Right forelimb (tissue), 1 donor: ENCODE data around the gene PRSS3.
"Not testable (repeated sequence)": the region's sequence is repeated elsewhere in the genome, so short reads cannot be mapped to it uniquely, and the experiment has no call there.

Source experiments
- DNase-seq: peaks from one replicate; pipeline ENCODE4 v3.0.0-alpha.2; 2018

PRSS3 gene

GRCh38 chr9:33818847-33819500 is 23.6 kb downstream of the PRSS3 start:
- DNase-seq: no peak

- no peak for DNase-seq
These were observed 24.9 kb downstream of the PRSS3 start for GRCh38 chr9:33820231-33820745.

GRCh38 chr9:33823801-33824200 is 28.4 kb downstream of the PRSS3 start:
- no peak for DNase-seq

- not testable (repeated sequence) for DNase-seq
These were observed 31.9 kb downstream of the PRSS3 start for GRCh38 chr9:33827285-33827684.

GRCh38 chr9:33829641-33830230 is 34.4 kb downstream of the PRSS3 start:
- DNase-seq: not testable (repeated sequence)

GRCh38 chr9:33835625-33836260 is 40.4 kb downstream of the PRSS3 start:
- no peak for DNase-seq

GRCh38 chr9:33836261-33836660 is 40.9 kb downstream of the PRSS3 start:
- not testable (repeated sequence) for DNase-seq

- DNase-seq: no peak
These were observed 41.8 kb downstream of the PRSS3 start for GRCh38 chr9:33837138-33837537.

GRCh38 chr9:33840381-33840780 is 45.0 kb downstream of the PRSS3 start:
- DNase-seq: no peak

GRCh38 chr9:33843312-33843961 is 48.1 kb downstream of the PRSS3 start:
- DNase-seq: no peak

GRCh38 chr9:33846231-33846630 is 50.9 kb downstream of the PRSS3 start:
- no peak for DNase-seq

- not testable (repeated sequence) for DNase-seq
These were observed 52.5 kb downstream of the PRSS3 start for GRCh38 chr9:33847894-33848205.
